OCI-LY7 (cell line): ENCODE data around the gene COX4I1. TPM values are rescaled to one million over a fixed set of nuclear protein-coding genes. Genes with fewer than 3 reads are reported as not detected.

ENCODE experiments used
- BruUV-seq: library from RNA; stranded (reverse); fragments of 400-500 nt; replicated peaks from 2 replicates; lab custom pipeline; 2021; lab: Mats Ljungman, UMichigan
- CTCF ChIA-PET: fragments of 300-600 bp; sonication (Branson Sonifier 250); formaldehyde crosslinking; loops from one replicate; lab custom pipeline; 2022; ENCODE audit warnings: antibody characterized with exemption; ENCODE audit not compliant: unreplicated experiment; lab: Charles Lee
- POLR2A ChIA-PET: fragments of 300-600 bp; sonication (Branson Sonifier 250); formaldehyde crosslinking; loops from one replicate; lab custom pipeline; 2022; ENCODE audit warnings: antibody characterized with exemption; lab: Charles Lee
- DNase-seq: peaks from one replicate; pipeline ENCODE4 v3.0.0-alpha.2; 2015; ENCODE audit warnings: low spot score
- H2AFZ ChIP-seq: fragments of 200-600 bp; sonication (generic), shearing (Covaris generic); 2 replicates; pipeline ENCODE4 v1.6.1; 2014; ENCODE audit warnings: mild to moderate bottlenecking, antibody characterized with exemption, low read length, moderate library complexity
- H3K27ac ChIP-seq: fragments of 200-600 bp; sonication (generic); 2 replicates; pipeline ENCODE4 v1.5.1; 2014; ENCODE audit warnings: mixed run types, low read depth, mild to moderate bottlenecking, moderate library complexity, low read length, inconsistent platforms; ENCODE audit not compliant: poor library complexity, severe bottlenecking
- H3K36me3 ChIP-seq: fragments of 200-600 bp; sonication (generic); 2 replicates; pipeline ENCODE4 v1.6.1; 2014; ENCODE audit warnings: mild to moderate bottlenecking, antibody characterized with exemption, low read length, moderate library complexity, mixed read lengths; ENCODE audit not compliant: insufficient read depth
- H3K4me1 ChIP-seq: fragments of 200-600 bp; sonication (generic); 2 replicates; pipeline ENCODE4 v1.5.1; 2014; ENCODE audit warnings: mild to moderate bottlenecking, low read length; ENCODE audit not compliant: insufficient read depth, poor library complexity, severe bottlenecking
- H3K4me2 ChIP-seq: fragments of 200-600 bp; sonication (generic); 2 replicates; pipeline ENCODE4 v1.6.1; 2014; ENCODE audit warnings: mild to moderate bottlenecking, low read length
- H3K4me3 ChIP-seq: fragments of 200-600 bp; sonication (generic); 2 replicates; pipeline ENCODE4 v1.5.1; 2014; ENCODE audit warnings: mild to moderate bottlenecking, low read depth, low read length; ENCODE audit not compliant: poor library complexity, severe bottlenecking
- H3K79me2 ChIP-seq: fragments of 200-600 bp; sonication (generic); 2 replicates; pipeline ENCODE4 v1.6.1; 2016; ENCODE audit warnings: low read depth, mild to moderate bottlenecking, low read length, moderate library complexity, mixed read lengths; ENCODE audit not compliant: insufficient read depth
- H3K9me2 ChIP-seq: fragments of 200-600 bp; sonication (generic); 2 replicates; pipeline ENCODE4 v1.6.1; 2016; ENCODE audit warnings: mild to moderate bottlenecking, low read length, mixed read lengths; ENCODE audit not compliant: insufficient read depth
- H3K9me3 ChIP-seq: fragments of 200-600 bp; sonication (generic); 2 replicates; pipeline ENCODE4 v1.6.1; 2014; ENCODE audit warnings: mild to moderate bottlenecking, mixed run types, low read length, mixed read lengths
- H4K20me1 ChIP-seq: fragments of 200-600 bp; sonication (generic); 2 replicates; pipeline ENCODE4 v1.6.1; 2014; ENCODE audit warnings: mild to moderate bottlenecking, antibody characterized with exemption, low read length, moderate library complexity, mixed read lengths; ENCODE audit not compliant: insufficient read depth
- EZH2phosphoT487 ChIP-seq: fragments of 200-600 bp; sonication (generic); IDR thresholded peaks from 2 replicates; pipeline ENCODE4 v1.6.1; 2018; ENCODE audit warnings: low read depth, borderline replicate concordance, mild to moderate bottlenecking, mixed run types, antibody characterized with exemption, low read length, moderate library complexity, mixed read lengths
- intact Hi-C: fragments of 100-400 bp; cut with micrococcal nuclease; formaldehyde crosslinking; loops from one replicate; pipeline ENCODE4 v1.10.0; 2022; ENCODE audit not compliant: unreplicated experiment
- total RNA-seq, 2 experiments: library from RNA; depleted of rRNA in 1 of 2; stranded (reverse); fragments of >200 nt in 1 of 2; shearing (Covaris generic) in 1 of 2; gene quantifications; 2 replicates each; pipeline ENCODE4 v1.2.3, GENCODE V29; 2014 to 2022
- TF ChIP-seq, protein P1 (sequence below): fragments of 200-600 bp; sonication (generic); conservative IDR thresholded peaks from 2 replicates; pipeline ENCODE4 v1.5.1; 2014; ENCODE audit warnings: mild to moderate bottlenecking, antibody characterized with exemption, low read length, moderate library complexity, mixed read lengths

COX4I1 gene
- total RNA-seq, 2 experiments from 2014 or later: 542 to 569 TPM

DNA sequence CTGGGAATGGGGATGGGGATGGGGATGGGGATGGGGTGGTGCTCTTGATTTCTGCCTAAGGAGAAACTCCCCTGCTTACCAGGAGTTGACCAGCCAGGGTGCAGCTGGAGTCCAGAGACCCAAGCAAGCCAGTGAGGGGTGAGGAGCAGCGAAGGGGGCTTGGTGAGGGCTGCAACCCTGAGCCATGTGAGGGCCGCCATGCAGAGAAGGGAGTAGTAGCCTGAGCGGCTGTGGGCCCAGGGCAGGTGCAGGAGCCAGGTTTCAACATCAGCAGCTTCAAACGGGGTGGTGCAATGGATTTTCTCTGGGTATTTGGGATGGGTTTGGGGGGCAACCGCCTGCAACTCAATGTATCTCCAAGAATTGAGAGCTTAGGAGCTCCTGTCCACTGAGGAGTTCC lies 35.2 kb downstream of the COX4I1 start:
- H4K20me1 ChIP-seq: no peaks in the 10 kb centered on the region
- TF ChIP-seq, protein P1, sequence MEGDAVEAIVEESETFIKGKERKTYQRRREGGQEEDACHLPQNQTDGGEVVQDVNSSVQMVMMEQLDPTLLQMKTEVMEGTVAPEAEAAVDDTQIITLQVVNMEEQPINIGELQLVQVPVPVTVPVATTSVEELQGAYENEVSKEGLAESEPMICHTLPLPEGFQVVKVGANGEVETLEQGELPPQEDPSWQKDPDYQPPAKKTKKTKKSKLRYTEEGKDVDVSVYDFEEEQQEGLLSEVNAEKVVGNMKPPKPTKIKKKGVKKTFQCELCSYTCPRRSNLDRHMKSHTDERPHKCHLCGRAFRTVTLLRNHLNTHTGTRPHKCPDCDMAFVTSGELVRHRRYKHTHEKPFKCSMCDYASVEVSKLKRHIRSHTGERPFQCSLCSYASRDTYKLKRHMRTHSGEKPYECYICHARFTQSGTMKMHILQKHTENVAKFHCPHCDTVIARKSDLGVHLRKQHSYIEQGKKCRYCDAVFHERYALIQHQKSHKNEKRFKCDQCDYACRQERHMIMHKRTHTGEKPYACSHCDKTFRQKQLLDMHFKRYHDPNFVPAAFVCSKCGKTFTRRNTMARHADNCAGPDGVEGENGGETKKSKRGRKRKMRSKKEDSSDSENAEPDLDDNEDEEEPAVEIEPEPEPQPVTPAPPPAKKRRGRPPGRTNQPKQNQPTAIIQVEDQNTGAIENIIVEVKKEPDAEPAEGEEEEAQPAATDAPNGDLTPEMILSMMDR: no peak
- TF ChIP-seq EZH2phosphoT487: no peak
- H3K4me2 ChIP-seq: no peak overlapping the region
- H3K9me2 ChIP-seq: no peaks in the 10 kb centered on the region
- H3K79me2 ChIP-seq: no peaks in the 10 kb centered on the region
- H3K27ac ChIP-seq: no peak overlapping the region
- intact Hi-C loops: no loop called here
- DNase-seq: no peak
- ChIA-PET CTCF (no interaction called here), POLR2A (no interaction called here)
- H3K4me3 ChIP-seq: no peak overlapping the region
- H3K9me3 ChIP-seq: no peaks in the 10 kb centered on the region
- H3K36me3 ChIP-seq: no peaks in the 10 kb centered on the region
- peaks cover 13% of the 10 kb centered on the region for H3K4me1 ChIP-seq
- no peak overlapping the region for H2AFZ ChIP-seq
- BruUV-seq: no TSS peak

DNA sequence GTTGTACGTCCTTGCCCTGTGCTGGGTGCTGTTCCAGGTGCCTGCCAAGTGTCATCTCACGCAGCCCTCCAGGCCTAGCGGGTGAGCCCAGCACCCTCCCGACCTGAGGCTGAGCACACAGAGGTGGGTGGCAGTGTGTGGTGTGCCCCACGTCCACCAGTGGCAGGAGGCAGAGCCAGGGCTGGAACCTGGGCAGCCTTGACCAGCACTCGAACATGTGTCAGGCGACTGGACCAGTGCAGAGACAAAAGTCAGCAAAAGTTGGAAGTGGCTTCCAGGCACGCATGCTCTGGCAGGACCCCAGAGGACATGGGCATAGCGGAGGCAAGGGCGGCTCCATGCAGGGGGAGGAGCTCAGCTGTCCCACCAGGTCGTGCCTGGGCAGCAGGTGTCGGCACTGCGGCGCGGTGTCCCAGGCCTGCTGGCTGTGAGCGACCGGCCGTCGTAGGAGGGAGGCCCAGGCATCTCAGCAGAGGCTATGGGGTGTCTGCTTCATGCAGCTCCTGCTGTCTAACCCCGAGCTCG lies 35.8 kb downstream of the COX4I1 start:
- Histone ChIP-seq H4K20me1 (no peaks in the 10 kb centered on the region), H3K4me1 (peaks cover 13% of the 10 kb centered on the region), H3K4me2 (no peak overlapping the region), H3K27ac (no peak overlapping the region), H3K79me2 (no peaks in the 10 kb centered on the region), H3K4me3 (no peak overlapping the region), H2AFZ (no peak overlapping the region), H3K36me3 (no peaks in the 10 kb centered on the region), H3K9me2 (no peaks in the 10 kb centered on the region), H3K9me3 (no peaks in the 10 kb centered on the region)
- intact Hi-C loops: no loop called here
- BruUV-seq: no TSS peak
- ChIA-PET POLR2A (no interaction called here), CTCF (no interaction called here)
- DNase-seq: no peak
- TF ChIP-seq, protein P1: no peak
- TF ChIP-seq EZH2phosphoT487: no peak

DNA sequence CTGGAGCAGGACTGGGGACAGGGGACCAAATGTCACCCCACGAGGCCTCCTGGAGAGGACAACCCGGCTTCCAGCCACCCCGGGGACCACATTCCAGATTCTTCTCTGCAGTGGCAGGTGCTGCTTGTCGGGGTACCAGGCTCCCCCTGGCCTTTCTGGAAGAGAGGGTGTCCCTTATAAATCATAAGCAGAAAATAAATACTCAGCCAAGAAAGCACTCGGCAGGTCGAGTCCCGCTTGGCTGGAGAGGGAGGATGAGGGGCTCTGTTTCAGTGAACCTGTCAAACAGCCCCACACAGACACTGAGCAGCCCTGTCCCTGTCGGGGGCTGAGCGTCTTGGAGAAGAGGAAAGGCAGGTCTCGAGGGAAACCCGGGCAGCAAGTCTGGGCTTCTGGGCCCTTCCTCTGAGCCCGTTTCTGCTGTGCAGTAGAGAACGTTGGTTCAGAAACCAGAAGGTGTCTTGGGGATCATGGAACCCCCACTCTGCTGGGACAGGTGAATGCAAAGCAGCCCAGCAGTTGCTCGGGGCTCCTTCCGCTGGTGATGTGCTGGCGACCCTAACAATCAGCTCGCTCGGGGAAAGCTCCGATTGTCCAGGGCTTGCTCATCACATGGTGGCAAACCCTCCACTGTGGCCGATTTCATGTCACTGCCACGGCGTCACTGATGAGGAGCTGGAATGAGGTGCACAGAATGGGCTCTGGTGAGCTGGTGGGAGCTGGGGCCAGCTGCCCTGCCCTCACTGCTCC lies 36.6 kb downstream of the COX4I1 start:
- no peak for DNase-seq
- Histone ChIP-seq H3K9me3 (no peaks in the 10 kb centered on the region), H4K20me1 (no peaks in the 10 kb centered on the region), H2AFZ (no peak overlapping the region), H3K4me2 (no peak overlapping the region), H3K79me2 (no peaks in the 10 kb centered on the region), H3K4me1 (peaks cover 13% of the 10 kb centered on the region), H3K4me3 (no peak overlapping the region), H3K27ac (no peak overlapping the region), H3K9me2 (no peaks in the 10 kb centered on the region), H3K36me3 (no peaks in the 10 kb centered on the region)
- CTCF ChIA-PET: no interaction called here
- TF ChIP-seq, protein P1: no peak
- no peak for TF ChIP-seq EZH2phosphoT487
- intact Hi-C loops: no loop called here
- POLR2A ChIA-PET: no interaction called here
- BruUV-seq: no TSS peak
